OCI-LY7 (cell line): ENCODE measurements around the gene RETSAT. TPM values are rescaled to one million over a fixed set of nuclear protein-coding genes. Genes with fewer than 3 reads are reported as not detected.
A peak's percentile ranks its signal among the peaks of the same experiment; 100 is the strongest.

Experiments
- BruUV-seq: library from RNA; stranded (reverse); fragments of 400-500 nt; replicated peaks from 2 replicates; lab custom pipeline; 2021; lab: Mats Ljungman, UMichigan
- CTCF ChIA-PET: fragments of 300-600 bp; sonication (Branson Sonifier 250); formaldehyde crosslinking; loops from one replicate; lab custom pipeline; 2022; ENCODE audit warnings: antibody characterized with exemption; ENCODE audit not compliant: unreplicated experiment; lab: Charles Lee
- POLR2A ChIA-PET: fragments of 300-600 bp; sonication (Branson Sonifier 250); formaldehyde crosslinking; loops from one replicate; lab custom pipeline; 2022; ENCODE audit warnings: antibody characterized with exemption; lab: Charles Lee
- DNase-seq: peaks from one replicate; pipeline ENCODE4 v3.0.0-alpha.2; 2015; ENCODE audit warnings: low spot score
- H2AFZ ChIP-seq: fragments of 200-600 bp; sonication (generic), shearing (Covaris generic); 2 replicates; pipeline ENCODE4 v1.6.1; 2014; ENCODE audit warnings: mild to moderate bottlenecking, antibody characterized with exemption, low read length, moderate library complexity
- H3K27ac ChIP-seq: fragments of 200-600 bp; sonication (generic); 2 replicates; pipeline ENCODE4 v1.5.1; 2014; ENCODE audit warnings: mixed run types, low read depth, mild to moderate bottlenecking, moderate library complexity, low read length, inconsistent platforms; ENCODE audit not compliant: poor library complexity, severe bottlenecking
- H3K36me3 ChIP-seq: fragments of 200-600 bp; sonication (generic); 2 replicates; pipeline ENCODE4 v1.6.1; 2014; ENCODE audit warnings: mild to moderate bottlenecking, antibody characterized with exemption, low read length, moderate library complexity, mixed read lengths; ENCODE audit not compliant: insufficient read depth
- H3K4me1 ChIP-seq: fragments of 200-600 bp; sonication (generic); 2 replicates; pipeline ENCODE4 v1.5.1; 2014; ENCODE audit warnings: mild to moderate bottlenecking, low read length; ENCODE audit not compliant: insufficient read depth, poor library complexity, severe bottlenecking
- H3K4me2 ChIP-seq: fragments of 200-600 bp; sonication (generic); 2 replicates; pipeline ENCODE4 v1.6.1; 2014; ENCODE audit warnings: mild to moderate bottlenecking, low read length
- H3K4me3 ChIP-seq: fragments of 200-600 bp; sonication (generic); 2 replicates; pipeline ENCODE4 v1.5.1; 2014; ENCODE audit warnings: mild to moderate bottlenecking, low read depth, low read length; ENCODE audit not compliant: poor library complexity, severe bottlenecking
- H3K79me2 ChIP-seq: fragments of 200-600 bp; sonication (generic); 2 replicates; pipeline ENCODE4 v1.6.1; 2016; ENCODE audit warnings: low read depth, mild to moderate bottlenecking, low read length, moderate library complexity, mixed read lengths; ENCODE audit not compliant: insufficient read depth
- H3K9me2 ChIP-seq: fragments of 200-600 bp; sonication (generic); 2 replicates; pipeline ENCODE4 v1.6.1; 2016; ENCODE audit warnings: mild to moderate bottlenecking, low read length, mixed read lengths; ENCODE audit not compliant: insufficient read depth
- H3K9me3 ChIP-seq: fragments of 200-600 bp; sonication (generic); 2 replicates; pipeline ENCODE4 v1.6.1; 2014; ENCODE audit warnings: mild to moderate bottlenecking, mixed run types, low read length, mixed read lengths
- H4K20me1 ChIP-seq: fragments of 200-600 bp; sonication (generic); 2 replicates; pipeline ENCODE4 v1.6.1; 2014; ENCODE audit warnings: mild to moderate bottlenecking, antibody characterized with exemption, low read length, moderate library complexity, mixed read lengths; ENCODE audit not compliant: insufficient read depth
- EZH2phosphoT487 ChIP-seq: fragments of 200-600 bp; sonication (generic); IDR thresholded peaks from 2 replicates; pipeline ENCODE4 v1.6.1; 2018; ENCODE audit warnings: low read depth, borderline replicate concordance, mild to moderate bottlenecking, mixed run types, antibody characterized with exemption, low read length, moderate library complexity, mixed read lengths
- intact Hi-C: fragments of 100-400 bp; cut with micrococcal nuclease; formaldehyde crosslinking; loops from one replicate; pipeline ENCODE4 v1.10.0; 2022; ENCODE audit not compliant: unreplicated experiment
- total RNA-seq, 2 experiments: library from RNA; depleted of rRNA in 1 of 2; stranded (reverse); fragments of >200 nt in 1 of 2; shearing (Covaris generic) in 1 of 2; gene quantifications; 2 replicates each; pipeline ENCODE4 v1.2.3, GENCODE V29; 2014 to 2022
- TF ChIP-seq, protein P1 (sequence below): fragments of 200-600 bp; sonication (generic); conservative IDR thresholded peaks from 2 replicates; pipeline ENCODE4 v1.5.1; 2014; ENCODE audit warnings: mild to moderate bottlenecking, antibody characterized with exemption, low read length, moderate library complexity, mixed read lengths

Gene RETSAT
- total RNA-seq, 2 experiments from 2014 or later: 14.1 to 19.9 TPM

DNA sequence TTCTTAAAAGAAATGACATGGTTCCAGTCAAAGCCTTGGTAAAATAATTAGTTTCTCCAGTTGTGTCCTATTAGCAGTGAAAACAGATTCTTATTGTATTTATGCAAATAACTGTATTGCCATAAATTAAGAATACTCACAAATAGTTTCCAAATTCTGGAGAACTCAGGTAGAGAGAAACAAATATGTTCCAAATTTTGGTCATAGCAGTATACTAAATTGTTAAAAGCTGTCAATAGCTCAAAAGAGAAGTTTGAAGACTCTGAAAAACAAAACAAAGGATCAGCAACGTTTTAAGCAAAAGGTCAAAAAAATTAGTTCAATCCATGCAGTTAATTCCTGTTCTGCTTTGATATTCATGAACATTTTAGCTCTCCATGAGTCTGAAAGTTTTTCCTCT is 25.7 kb upstream of the RETSAT start:
- no peak overlapping the region for H3K27ac ChIP-seq
- no peaks in the 10 kb centered on the region for H3K4me1 ChIP-seq
- peaks cover 10% of the 10 kb centered on the region; the same call in 1 of the 2 replicates for H3K9me3 ChIP-seq
- TF ChIP-seq EZH2phosphoT487: no peak
- TF ChIP-seq, protein P1, sequence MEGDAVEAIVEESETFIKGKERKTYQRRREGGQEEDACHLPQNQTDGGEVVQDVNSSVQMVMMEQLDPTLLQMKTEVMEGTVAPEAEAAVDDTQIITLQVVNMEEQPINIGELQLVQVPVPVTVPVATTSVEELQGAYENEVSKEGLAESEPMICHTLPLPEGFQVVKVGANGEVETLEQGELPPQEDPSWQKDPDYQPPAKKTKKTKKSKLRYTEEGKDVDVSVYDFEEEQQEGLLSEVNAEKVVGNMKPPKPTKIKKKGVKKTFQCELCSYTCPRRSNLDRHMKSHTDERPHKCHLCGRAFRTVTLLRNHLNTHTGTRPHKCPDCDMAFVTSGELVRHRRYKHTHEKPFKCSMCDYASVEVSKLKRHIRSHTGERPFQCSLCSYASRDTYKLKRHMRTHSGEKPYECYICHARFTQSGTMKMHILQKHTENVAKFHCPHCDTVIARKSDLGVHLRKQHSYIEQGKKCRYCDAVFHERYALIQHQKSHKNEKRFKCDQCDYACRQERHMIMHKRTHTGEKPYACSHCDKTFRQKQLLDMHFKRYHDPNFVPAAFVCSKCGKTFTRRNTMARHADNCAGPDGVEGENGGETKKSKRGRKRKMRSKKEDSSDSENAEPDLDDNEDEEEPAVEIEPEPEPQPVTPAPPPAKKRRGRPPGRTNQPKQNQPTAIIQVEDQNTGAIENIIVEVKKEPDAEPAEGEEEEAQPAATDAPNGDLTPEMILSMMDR: no peak
- no TSS peak for BruUV-seq
- CTCF ChIA-PET: no interaction called here
- H3K36me3 ChIP-seq: peaks cover 44% of the 10 kb centered on the region
- POLR2A ChIA-PET: no interaction called here
- no peak overlapping the region for H3K4me3 ChIP-seq
- no peaks in the 10 kb centered on the region for H4K20me1 ChIP-seq
- H2AFZ ChIP-seq: no peak overlapping the region
- peak; percentile 8 for DNase-seq
- H3K79me2 ChIP-seq: no peaks in the 10 kb centered on the region
- no peaks in the 10 kb centered on the region for H3K9me2 ChIP-seq
- no peak overlapping the region for H3K4me2 ChIP-seq
- intact Hi-C loops: no loop called here

DNA sequence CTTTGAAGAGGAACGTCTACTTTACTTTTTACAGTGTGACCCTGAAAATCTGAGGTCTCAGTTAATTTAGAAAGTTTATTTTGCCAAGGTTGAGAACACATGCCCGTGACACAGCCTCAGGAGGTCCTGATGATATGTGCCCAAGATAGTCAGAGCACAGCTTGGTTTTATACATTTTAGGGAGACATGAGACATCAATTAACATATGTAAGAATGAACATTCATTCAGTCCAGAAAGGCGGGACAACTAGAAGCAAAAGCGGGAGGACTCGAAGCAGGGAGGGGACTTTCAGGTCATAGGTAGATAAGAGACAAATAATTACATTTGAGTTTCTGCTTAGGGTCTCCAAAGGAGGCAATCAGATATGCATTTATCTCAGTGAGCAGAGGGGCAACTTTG is 23.9 kb upstream of the RETSAT start:
- H3K36me3 ChIP-seq: peaks cover 44% of the 10 kb centered on the region
- POLR2A ChIA-PET: no interaction called here
- no TSS peak for BruUV-seq
- H3K9me2 ChIP-seq: no peaks in the 10 kb centered on the region
- DNase-seq: no peak
- H2AFZ ChIP-seq: no peak overlapping the region
- intact Hi-C loops: no loop called here
- no peak overlapping the region for H3K4me3 ChIP-seq
- H3K9me3 ChIP-seq: peaks cover 10% of the 10 kb centered on the region; the same call in 1 of the 2 replicates
- TF ChIP-seq, protein P1: no peak
- TF ChIP-seq EZH2phosphoT487: no peak
- no peak overlapping the region for H3K4me2 ChIP-seq
- no peaks in the 10 kb centered on the region for H3K4me1 ChIP-seq
- CTCF ChIA-PET: no interaction called here
- H3K27ac ChIP-seq: no peak overlapping the region
- H4K20me1 ChIP-seq: no peaks in the 10 kb centered on the region
- no peaks in the 10 kb centered on the region for H3K79me2 ChIP-seq

DNA sequence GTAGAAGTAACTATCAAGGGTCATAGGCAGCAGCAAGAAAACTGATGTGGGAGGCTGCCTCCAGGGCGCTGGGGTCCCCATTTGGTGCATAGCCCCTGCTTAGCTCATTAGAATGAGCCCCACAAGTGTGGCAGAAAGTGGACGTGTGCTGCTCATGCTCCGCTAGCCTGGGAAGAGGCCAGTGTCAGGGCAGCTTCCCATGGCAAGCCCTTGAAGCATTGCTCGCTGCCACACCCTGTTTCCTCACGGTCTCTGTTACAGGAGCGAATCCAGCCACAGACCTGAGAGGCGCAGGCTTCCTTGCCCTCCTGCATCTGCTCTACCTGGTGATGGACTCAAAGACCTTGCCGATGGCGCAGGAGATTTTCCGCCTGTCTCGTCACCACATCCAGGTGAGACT is 22.8 kb upstream of the RETSAT start:
- CTCF ChIA-PET: interaction anchor here (0.5 kb wide), 1 partner anchor 303 kb away, joined by 8 read pairs; no protein-coding TSS in a partner anchor
- no peak for DNase-seq
- BruUV-seq: no TSS peak

More for the DNA sequence above, 22.8 kb upstream of the RETSAT start:
- intact Hi-C loops: no loop called here
- TF ChIP-seq EZH2phosphoT487: no peak
- TF ChIP-seq, protein P1: no peak
- H3K4me3 ChIP-seq: no peak overlapping the region
- no peaks in the 10 kb centered on the region for H3K4me1 ChIP-seq
- no peak overlapping the region for H2AFZ ChIP-seq
- POLR2A ChIA-PET: no interaction called here
- H4K20me1 ChIP-seq: no peaks in the 10 kb centered on the region
- H3K79me2 ChIP-seq: no peaks in the 10 kb centered on the region
- peaks cover 44% of the 10 kb centered on the region for H3K36me3 ChIP-seq
- H3K27ac ChIP-seq: no peak overlapping the region
- no peak overlapping the region for H3K4me2 ChIP-seq
- no peaks in the 10 kb centered on the region for H3K9me2 ChIP-seq
- H3K9me3 ChIP-seq: peaks cover 10% of the 10 kb centered on the region; the same call in 1 of the 2 replicates
